ENCODE data around the gene RAD51C. TPM values are rescaled to one million over a fixed set of nuclear protein-coding genes. Genes with fewer than 3 reads are reported as not detected.

RAD51C gene
- total and polyA plus RNA-seq, 9 of the 15 experiments (the other 6 are each of a cell fraction or from before 2014, with no cell fraction given): 93.9 to 341 (median 135) TPM

DNA sequence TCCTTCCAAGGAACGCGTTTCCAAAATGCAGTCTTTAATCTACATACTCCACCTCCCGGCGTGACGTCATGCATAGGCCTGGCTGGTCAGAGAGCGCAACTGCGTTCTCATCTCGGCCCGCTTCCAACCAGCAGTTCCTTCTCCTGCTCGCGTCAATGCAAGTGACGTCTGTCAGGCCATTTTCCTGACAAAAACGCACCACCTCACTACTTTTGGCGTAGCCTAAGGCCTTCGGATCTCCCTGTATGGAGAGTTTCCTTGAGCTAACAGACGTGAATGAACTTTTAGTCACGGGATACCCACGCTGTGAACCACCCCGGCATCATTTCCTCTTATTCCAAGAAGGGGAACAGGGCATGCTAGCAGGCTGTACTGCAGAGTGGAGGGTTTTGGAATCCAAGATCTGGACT is 25.5 kb upstream of the RAD51C start (continued):
- TF ChIP-seq MYC (IDR thresholded peaks at IDR 0.05; ENCODE audit: low read depth, low read length) (no peak), MYC (CRISPR knock-in tag; IDR thresholded peaks at IDR 0.05; ENCODE audit: borderline replicate concordance, low read depth) (0 out of 2 replicates have a peak, but pooled peaks have one; percentile 24), NCOA1 (IDR thresholded peaks at IDR 0.05; ENCODE audit: low read depth) (peak; percentile 95), MAFK (IDR thresholded peaks at IDR 0.05; ENCODE audit: low read length) (no peak), CTBP1 (IDR thresholded peaks at IDR 0.05; ENCODE audit: borderline replicate concordance) (peak; percentile 70; the same call in 1 of the 2 replicates), NR2C2 (CRISPR knock-in tag; IDR thresholded peaks at IDR 0.05) (no peak), NR2C2 (tag; IDR thresholded peaks at IDR 0.05) (peak; percentile 47), TFAM (CRISPR knock-in tag; conservative IDR thresholded peaks at IDR 0.05) (no peak), CREM (IDR thresholded peaks at IDR 0.05; ENCODE audit: low read depth) (peak; percentile 98)
- TF ChIP-seq, protein P1, sequence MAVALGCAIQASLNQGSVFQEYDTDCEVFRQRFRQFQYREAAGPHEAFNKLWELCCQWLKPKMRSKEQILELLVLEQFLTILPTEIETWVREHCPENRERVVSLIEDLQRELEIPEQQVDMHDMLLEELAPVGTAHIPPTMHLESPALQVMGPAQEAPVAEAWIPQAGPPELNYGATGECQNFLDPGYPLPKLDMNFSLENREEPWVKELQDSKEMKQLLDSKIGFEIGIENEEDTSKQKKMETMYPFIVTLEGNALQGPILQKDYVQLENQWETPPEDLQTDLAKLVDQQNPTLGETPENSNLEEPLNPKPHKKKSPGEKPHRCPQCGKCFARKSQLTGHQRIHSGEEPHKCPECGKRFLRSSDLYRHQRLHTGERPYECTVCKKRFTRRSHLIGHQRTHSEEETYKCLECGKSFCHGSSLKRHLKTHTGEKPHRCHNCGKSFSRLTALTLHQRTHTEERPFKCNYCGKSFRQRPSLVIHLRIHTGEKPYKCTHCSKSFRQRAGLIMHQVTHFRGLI (CRISPR knock-in tag; IDR thresholded peaks at IDR 0.05): no peak
- TF ChIP-seq, protein P2, sequence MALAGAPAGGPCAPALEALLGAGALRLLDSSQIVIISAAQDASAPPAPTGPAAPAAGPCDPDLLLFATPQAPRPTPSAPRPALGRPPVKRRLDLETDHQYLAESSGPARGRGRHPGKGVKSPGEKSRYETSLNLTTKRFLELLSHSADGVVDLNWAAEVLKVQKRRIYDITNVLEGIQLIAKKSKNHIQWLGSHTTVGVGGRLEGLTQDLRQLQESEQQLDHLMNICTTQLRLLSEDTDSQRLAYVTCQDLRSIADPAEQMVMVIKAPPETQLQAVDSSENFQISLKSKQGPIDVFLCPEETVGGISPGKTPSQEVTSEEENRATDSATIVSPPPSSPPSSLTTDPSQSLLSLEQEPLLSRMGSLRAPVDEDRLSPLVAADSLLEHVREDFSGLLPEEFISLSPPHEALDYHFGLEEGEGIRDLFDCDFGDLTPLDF (CRISPR knock-in tag; IDR thresholded peaks at IDR 0.05): no peak
- TF ChIP-seq, protein P3, sequence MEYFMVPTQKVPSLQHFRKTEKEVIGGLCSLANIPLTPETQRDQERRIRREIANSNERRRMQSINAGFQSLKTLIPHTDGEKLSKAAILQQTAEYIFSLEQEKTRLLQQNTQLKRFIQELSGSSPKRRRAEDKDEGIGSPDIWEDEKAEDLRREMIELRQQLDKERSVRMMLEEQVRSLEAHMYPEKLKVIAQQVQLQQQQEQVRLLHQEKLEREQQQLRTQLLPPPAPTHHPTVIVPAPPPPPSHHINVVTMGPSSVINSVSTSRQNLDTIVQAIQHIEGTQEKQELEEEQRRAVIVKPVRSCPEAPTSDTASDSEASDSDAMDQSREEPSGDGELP (CRISPR knock-in tag; IDR thresholded peaks at IDR 0.05; ENCODE audit: borderline replicate concordance): peak; percentile 62; the same call in 1 of the 2 replicates
- TF ChIP-seq, protein P4, sequence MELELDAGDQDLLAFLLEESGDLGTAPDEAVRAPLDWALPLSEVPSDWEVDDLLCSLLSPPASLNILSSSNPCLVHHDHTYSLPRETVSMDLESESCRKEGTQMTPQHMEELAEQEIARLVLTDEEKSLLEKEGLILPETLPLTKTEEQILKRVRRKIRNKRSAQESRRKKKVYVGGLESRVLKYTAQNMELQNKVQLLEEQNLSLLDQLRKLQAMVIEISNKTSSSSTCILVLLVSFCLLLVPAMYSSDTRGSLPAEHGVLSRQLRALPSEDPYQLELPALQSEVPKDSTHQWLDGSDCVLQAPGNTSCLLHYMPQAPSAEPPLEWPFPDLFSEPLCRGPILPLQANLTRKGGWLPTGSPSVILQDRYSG (tag; conservative IDR thresholded peaks at IDR 0.05; ENCODE audit: low read depth): peak; percentile 93
- TF ChIP-seq, protein P5, sequence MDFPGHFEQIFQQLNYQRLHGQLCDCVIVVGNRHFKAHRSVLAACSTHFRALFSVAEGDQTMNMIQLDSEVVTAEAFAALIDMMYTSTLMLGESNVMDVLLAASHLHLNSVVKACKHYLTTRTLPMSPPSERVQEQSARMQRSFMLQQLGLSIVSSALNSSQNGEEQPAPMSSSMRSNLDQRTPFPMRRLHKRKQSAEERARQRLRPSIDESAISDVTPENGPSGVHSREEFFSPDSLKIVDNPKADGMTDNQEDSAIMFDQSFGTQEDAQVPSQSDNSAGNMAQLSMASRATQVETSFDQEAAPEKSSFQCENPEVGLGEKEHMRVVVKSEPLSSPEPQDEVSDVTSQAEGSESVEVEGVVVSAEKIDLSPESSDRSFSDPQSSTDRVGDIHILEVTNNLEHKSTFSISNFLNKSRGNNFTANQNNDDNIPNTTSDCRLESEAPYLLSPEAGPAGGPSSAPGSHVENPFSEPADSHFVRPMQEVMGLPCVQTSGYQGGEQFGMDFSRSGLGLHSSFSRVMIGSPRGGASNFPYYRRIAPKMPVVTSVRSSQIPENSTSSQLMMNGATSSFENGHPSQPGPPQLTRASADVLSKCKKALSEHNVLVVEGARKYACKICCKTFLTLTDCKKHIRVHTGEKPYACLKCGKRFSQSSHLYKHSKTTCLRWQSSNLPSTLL (IDR thresholded peaks at IDR 0.05): peak; percentile 51; the same call in 1 of the 2 replicates

Measured in K562 (cell line).